ENCODE data around the gene CLSTN3.

CLSTN3 gene

DNA sequence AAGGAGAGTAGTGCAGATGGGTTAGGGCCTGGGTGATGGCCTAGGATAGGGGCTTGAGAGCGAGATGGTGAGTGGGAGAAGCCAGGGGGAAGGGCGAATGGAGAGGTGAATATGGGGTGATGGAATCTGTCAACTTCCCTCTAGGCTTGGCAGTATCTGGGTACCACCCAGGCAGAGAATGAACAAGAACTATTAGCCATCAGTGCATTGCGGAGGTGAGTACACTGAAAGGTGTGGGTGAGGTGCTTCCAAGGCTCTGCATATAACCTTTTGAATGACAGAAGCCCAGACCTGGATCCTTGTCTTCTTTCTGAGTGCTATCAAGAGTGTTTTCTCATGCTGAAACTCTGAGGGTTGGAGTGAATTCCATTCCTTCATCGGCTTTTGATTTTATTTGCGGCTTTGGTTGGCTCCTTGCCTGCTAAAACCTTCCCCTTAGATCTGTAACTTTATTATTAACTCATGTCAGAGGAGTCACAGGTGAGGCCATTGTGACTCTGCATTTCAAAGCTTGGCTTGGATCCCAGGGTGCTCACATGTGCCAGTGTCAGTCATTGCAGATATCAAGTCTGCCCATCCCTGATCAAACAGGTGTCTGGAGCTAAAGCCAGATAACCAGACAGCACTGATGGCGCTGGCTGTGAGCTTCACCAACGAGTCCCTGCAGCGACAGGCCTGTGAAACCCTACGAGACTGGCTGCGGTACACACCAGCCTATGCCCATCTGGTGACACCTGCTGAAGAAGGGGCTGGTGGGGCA lies 77.9 kb downstream of the CLSTN3 start:
- no peak for DNase-seq (ENCODE audit: low read depth)
- no peak overlapping the region for H3K4me3 ChIP-seq (ENCODE audit: control insufficient read depth, low read depth, low read length)
- TF ChIP-seq, protein P1, sequence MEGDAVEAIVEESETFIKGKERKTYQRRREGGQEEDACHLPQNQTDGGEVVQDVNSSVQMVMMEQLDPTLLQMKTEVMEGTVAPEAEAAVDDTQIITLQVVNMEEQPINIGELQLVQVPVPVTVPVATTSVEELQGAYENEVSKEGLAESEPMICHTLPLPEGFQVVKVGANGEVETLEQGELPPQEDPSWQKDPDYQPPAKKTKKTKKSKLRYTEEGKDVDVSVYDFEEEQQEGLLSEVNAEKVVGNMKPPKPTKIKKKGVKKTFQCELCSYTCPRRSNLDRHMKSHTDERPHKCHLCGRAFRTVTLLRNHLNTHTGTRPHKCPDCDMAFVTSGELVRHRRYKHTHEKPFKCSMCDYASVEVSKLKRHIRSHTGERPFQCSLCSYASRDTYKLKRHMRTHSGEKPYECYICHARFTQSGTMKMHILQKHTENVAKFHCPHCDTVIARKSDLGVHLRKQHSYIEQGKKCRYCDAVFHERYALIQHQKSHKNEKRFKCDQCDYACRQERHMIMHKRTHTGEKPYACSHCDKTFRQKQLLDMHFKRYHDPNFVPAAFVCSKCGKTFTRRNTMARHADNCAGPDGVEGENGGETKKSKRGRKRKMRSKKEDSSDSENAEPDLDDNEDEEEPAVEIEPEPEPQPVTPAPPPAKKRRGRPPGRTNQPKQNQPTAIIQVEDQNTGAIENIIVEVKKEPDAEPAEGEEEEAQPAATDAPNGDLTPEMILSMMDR (IDR thresholded peaks at IDR 0.05; ENCODE audit: control insufficient read depth, insufficient read depth, low read depth, low read length, missing control alignments): no peak
